ENCODE results near the gene NPLOC4.

The NPLOC4 gene

DNA sequence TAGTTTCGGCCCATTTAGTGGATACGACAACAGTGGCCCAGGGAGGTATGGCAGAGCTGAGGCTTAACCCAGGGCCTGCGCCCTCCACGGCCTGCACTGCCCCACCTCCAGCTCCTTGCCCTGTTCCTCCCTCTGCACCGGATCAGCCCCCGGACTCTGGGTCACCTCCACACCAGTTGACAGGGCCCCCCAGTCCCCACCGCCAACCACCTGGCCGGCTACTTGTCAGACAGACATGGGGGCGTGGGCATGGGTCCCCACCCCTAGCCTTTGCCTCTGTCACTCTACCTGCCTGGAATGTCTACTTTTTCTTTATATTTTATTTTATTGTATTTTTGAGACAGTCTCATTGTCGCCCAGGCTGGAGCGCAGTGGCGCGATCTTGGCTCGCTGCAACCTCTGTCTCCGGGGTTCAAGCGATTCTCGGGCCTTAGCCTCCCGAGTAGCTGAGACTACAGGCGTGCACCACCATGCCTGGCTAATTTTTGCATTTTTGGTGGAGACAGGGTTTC lies 121.3 kb downstream of the NPLOC4 start (continued):
- TF ChIP-seq, protein P1, sequence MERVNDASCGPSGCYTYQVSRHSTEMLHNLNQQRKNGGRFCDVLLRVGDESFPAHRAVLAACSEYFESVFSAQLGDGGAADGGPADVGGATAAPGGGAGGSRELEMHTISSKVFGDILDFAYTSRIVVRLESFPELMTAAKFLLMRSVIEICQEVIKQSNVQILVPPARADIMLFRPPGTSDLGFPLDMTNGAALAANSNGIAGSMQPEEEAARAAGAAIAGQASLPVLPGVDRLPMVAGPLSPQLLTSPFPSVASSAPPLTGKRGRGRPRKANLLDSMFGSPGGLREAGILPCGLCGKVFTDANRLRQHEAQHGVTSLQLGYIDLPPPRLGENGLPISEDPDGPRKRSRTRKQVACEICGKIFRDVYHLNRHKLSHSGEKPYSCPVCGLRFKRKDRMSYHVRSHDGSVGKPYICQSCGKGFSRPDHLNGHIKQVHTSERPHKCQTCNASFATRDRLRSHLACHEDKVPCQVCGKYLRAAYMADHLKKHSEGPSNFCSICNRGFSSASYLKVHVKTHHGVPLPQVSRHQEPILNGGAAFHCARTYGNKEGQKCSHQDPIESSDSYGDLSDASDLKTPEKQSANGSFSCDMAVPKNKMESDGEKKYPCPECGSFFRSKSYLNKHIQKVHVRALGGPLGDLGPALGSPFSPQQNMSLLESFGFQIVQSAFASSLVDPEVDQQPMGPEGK (tag by site-specific recombination; IDR thresholded peaks at IDR 0.05), result 0 out of 2 replicates have a peak, but pooled peaks have one; percentile 8
- TF ChIP-seq, protein P2, sequence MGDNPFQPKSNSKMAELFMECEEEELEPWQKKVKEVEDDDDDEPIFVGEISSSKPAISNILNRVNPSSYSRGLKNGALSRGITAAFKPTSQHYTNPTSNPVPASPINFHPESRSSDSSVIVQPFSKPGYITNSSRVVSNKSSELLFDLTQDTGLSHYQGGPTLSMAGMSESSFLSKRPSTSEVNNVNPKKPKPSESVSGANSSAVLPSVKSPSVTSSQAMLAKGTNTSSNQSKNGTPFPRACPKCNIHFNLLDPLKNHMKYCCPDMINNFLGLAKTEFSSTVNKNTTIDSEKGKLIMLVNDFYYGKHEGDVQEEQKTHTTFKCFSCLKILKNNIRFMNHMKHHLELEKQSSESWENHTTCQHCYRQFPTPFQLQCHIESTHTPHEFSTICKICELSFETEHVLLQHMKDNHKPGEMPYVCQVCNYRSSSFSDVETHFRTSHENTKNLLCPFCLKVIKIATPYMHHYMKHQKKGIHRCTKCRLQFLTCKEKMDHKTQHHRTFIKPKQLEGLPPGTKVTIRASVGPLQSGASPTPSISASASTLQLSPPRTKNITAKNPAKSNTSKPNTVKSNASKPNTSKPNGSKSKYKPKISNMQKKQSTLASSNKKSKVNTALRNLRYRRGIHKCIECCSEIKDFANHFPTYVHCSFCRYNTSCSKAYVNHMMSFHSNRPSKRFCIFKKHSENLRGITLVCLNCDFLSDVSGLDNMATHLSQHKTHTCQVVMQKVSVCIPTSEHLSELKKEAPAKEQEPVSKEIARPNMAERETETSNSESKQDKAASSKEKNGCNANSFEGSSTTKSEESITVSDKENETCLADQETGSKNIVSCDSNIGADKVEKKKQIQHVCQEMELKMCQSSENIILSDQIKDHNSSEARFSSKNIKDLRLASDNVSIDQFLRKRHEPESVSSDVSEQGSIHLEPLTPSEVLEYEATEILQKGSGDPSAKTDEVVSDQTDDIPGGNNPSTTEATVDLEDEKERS (tag by site-specific recombination; IDR thresholded peaks at IDR 0.05), result no peak
- TF ChIP-seq ZNF324 (tag by site-specific recombination; IDR thresholded peaks at IDR 0.05), result no peak
- TF ChIP-seq HOXA7 (CRISPR knock-in tag; IDR thresholded peaks at IDR 0.05; ENCODE audit: borderline replicate concordance), result no peak
- TF ChIP-seq KLF10 (tag by site-specific recombination; IDR thresholded peaks at IDR 0.05), result peak; percentile 13; the same call in 1 of the 2 replicates
- TF ChIP-seq KLF16 (tag by site-specific recombination; IDR thresholded peaks at IDR 0.05), result 0 out of 2 replicates have a peak, but pooled peaks have one; percentile 7
- no peak for TF ChIP-seq MZF1 (tag by site-specific recombination; IDR thresholded peaks at IDR 0.05; ENCODE audit: borderline replicate concordance)
- TF ChIP-seq, protein P3, sequence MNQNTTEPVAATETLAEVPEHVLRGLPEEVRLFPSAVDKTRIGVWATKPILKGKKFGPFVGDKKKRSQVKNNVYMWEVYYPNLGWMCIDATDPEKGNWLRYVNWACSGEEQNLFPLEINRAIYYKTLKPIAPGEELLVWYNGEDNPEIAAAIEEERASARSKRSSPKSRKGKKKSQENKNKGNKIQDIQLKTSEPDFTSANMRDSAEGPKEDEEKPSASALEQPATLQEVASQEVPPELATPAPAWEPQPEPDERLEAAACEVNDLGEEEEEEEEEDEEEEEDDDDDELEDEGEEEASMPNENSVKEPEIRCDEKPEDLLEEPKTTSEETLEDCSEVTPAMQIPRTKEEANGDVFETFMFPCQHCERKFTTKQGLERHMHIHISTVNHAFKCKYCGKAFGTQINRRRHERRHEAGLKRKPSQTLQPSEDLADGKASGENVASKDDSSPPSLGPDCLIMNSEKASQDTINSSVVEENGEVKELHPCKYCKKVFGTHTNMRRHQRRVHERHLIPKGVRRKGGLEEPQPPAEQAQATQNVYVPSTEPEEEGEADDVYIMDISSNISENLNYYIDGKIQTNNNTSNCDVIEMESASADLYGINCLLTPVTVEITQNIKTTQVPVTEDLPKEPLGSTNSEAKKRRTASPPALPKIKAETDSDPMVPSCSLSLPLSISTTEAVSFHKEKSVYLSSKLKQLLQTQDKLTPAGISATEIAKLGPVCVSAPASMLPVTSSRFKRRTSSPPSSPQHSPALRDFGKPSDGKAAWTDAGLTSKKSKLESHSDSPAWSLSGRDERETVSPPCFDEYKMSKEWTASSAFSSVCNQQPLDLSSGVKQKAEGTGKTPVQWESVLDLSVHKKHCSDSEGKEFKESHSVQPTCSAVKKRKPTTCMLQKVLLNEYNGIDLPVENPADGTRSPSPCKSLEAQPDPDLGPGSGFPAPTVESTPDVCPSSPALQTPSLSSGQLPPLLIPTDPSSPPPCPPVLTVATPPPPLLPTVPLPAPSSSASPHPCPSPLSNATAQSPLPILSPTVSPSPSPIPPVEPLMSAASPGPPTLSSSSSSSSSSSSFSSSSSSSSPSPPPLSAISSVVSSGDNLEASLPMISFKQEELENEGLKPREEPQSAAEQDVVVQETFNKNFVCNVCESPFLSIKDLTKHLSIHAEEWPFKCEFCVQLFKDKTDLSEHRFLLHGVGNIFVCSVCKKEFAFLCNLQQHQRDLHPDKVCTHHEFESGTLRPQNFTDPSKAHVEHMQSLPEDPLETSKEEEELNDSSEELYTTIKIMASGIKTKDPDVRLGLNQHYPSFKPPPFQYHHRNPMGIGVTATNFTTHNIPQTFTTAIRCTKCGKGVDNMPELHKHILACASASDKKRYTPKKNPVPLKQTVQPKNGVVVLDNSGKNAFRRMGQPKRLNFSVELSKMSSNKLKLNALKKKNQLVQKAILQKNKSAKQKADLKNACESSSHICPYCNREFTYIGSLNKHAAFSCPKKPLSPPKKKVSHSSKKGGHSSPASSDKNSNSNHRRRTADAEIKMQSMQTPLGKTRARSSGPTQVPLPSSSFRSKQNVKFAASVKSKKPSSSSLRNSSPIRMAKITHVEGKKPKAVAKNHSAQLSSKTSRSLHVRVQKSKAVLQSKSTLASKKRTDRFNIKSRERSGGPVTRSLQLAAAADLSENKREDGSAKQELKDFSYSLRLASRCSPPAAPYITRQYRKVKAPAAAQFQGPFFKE (tag by site-specific recombination; IDR thresholded peaks at IDR 0.05; ENCODE audit: borderline replicate concordance), result no peak
- TF ChIP-seq SP3 (tag by site-specific recombination; IDR thresholded peaks at IDR 0.05), result peak; percentile 51
- TF ChIP-seq, protein P4, sequence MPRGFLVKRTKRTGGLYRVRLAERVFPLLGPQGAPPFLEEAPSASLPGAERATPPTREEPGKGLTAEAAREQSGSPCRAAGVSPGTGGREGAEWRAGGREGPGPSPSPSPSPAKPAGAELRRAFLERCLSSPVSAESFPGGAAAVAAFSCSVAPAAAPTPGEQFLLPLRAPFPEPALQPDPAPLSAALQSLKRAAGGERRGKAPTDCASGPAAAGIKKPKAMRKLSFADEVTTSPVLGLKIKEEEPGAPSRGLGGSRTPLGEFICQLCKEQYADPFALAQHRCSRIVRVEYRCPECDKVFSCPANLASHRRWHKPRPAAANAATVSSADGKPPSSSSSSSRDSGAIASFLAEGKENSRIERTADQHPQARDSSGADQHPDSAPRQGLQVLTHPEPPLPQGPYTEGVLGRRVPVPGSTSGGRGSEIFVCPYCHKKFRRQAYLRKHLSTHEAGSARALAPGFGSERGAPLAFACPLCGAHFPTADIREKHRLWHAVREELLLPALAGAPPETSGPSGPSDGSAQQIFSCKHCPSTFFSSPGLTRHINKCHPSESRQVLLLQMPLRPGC (tag by site-specific recombination; IDR thresholded peaks at IDR 0.05), result no peak
- no peak for TF ChIP-seq ZBTB1 (tag by site-specific recombination; IDR thresholded peaks at IDR 0.05)
- 0 out of 2 replicates have a peak, but pooled peaks have one; percentile 25 for TF ChIP-seq SP2 (tag by site-specific recombination; IDR thresholded peaks at IDR 0.05)
- 0 out of 2 replicates have a peak, but pooled peaks have one; percentile 9 for TF ChIP-seq SP7 (tag by site-specific recombination; IDR thresholded peaks at IDR 0.05)
- no peak for TF ChIP-seq IKZF3 (tag by site-specific recombination; IDR thresholded peaks at IDR 0.05)
- peak; percentile 10; the same call in 1 of the 2 replicates for TF ChIP-seq BCL11A (tag by site-specific recombination; IDR thresholded peaks at IDR 0.05; ENCODE audit: low read depth)
- TF ChIP-seq ZNF707 (tag by site-specific recombination; IDR thresholded peaks at IDR 0.05), result no peak
- peak; percentile 7; the same call in 1 of the 2 replicates for TF ChIP-seq KLF9 (tag by site-specific recombination; IDR thresholded peaks at IDR 0.05; ENCODE audit: low read depth)
- TF ChIP-seq ZFHX2 (tag by site-specific recombination; conservative IDR thresholded peaks at IDR 0.05), result 0 out of 2 replicates have a peak, but pooled peaks have one; percentile 9
- no peak for TF ChIP-seq ZNF140 (tag by site-specific recombination; IDR thresholded peaks at IDR 0.05)
- TF ChIP-seq, protein P5, sequence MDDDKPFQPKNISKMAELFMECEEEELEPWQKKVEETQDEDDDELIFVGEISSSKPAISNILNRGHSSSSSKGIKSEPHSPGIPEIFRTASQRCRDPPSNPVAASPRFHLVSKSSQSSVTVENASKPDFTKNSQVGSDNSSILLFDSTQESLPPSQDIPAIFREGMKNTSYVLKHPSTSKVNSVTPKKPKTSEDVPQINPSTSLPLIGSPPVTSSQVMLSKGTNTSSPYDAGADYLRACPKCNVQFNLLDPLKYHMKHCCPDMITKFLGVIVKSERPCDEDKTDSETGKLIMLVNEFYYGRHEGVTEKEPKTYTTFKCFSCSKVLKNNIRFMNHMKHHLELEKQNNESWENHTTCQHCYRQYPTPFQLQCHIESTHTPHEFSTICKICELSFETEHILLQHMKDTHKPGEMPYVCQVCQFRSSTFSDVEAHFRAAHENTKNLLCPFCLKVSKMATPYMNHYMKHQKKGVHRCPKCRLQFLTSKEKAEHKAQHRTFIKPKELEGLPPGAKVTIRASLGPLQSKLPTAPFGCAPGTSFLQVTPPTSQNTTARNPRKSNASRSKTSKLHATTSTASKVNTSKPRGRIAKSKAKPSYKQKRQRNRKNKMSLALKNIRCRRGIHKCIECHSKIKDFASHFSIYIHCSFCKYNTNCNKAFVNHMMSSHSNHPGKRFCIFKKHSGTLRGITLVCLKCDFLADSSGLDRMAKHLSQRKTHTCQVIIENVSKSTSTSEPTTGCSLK (tag by site-specific recombination; IDR thresholded peaks at IDR 0.05), result no peak

Measured in HEK293 (cell line).